Measurements from ENCODE around the gene HOXA3.

DNA sequence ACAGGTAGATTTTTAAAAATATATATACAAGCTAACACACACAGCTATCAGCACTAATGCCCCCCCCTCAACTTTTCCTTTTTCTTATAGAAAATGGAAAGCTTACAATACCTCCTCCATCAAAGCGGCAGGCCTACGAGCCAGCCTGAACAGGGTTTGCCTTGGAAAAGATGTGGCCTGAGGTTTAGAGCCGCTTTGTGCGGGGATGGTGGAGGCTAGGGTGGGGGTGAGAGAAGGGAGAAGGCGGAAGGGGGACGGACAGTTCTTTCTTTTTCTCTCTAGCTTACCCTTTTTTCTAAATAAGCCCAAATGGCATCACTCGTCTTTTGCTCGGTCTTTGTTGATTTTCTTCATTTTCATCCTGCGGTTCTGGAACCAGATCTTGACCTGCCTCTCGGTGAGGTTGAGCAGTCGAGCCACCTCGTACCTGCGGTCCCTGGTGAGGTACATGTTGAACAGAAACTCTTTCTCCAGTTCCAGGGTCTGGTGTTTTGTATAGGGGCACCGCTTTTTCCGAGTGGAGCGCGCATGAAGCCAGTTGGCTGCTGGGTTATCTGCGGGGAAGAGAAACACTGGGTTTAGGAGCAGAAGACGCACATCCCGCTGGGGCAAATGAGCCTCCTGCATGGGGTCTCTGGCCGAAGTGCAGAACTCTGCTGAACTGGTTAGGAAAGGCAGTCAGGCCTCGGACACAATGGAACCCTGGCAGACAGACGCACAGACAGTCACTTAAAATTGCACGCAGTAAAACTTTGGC, 11.1 kb upstream of the HOXA3 start:
- TF ChIP-seq CTCF (IDR thresholded peaks at IDR 0.05) (no peak), POLR2A (IDR thresholded peaks at IDR 0.05) (no peak), POLR2AphosphoS5 (IDR thresholded peaks at IDR 0.05; ENCODE audit: insufficient read depth in 1 of 2, low read depth in 1 of 2) (no peak)
